ENCODE results near the gene CCDC184.
"Not testable (repeated sequence)": the region's sequence is repeated elsewhere in the genome, so short reads cannot be mapped to it uniquely, and the experiment has no call there.

Gene CCDC184

GRCh38 chr12:48183091-48183875 is at the start of gene CCDC184:
TSS of gene CCDC184 (plus strand) at chr12:48183644. CDS start at chr12:48184123, 479 bp downstream.
- DNase-seq: peak; percentile 83

- DNase-seq: no peak
Measured at GRCh38 chr12:48135027-48135426, 48.4 kb upstream of the CCDC184 start.

- DNase-seq: no peak
Measured at GRCh38 chr12:48142818-48143674, 40.4 kb upstream of the CCDC184 start.

- DNase-seq: no peak
Measured at GRCh38 chr12:48143898-48144297, 39.5 kb upstream of the CCDC184 start.

GRCh38 chr12:48145981-48146380 is 37.5 kb upstream of the CCDC184 start:
- no peak for DNase-seq

- DNase-seq: no peak
Measured at GRCh38 chr12:48151103-48151771, 32.2 kb upstream of the CCDC184 start.

GRCh38 chr12:48155786-48156185 is 27.7 kb upstream of the CCDC184 start:
- DNase-seq: not testable (repeated sequence)

GRCh38 chr12:48156652-48157017 is 26.8 kb upstream of the CCDC184 start:
- no peak for DNase-seq

- peak; percentile 99 for DNase-seq
Measured at GRCh38 chr12:48157018-48157888, 26.2 kb upstream of the CCDC184 start, which contains the start of gene ASB8. TSS of gene ASB8 (minus strand) at chr12:48157515. CDS start at chr12:48153496, 4,019 bp downstream.

- DNase-seq: peak; percentile 3
Measured at GRCh38 chr12:48157889-48158370, 25.5 kb upstream of the CCDC184 start.

- DNase-seq: no peak
Measured at GRCh38 chr12:48160046-48160445, 23.4 kb upstream of the CCDC184 start.

- DNase-seq: no peak
Measured at GRCh38 chr12:48160807-48161206, 22.6 kb upstream of the CCDC184 start.

GRCh38 chr12:48163150-48163747 is 20.2 kb upstream of the CCDC184 start:
- DNase-seq: no peak

GRCh38 chr12:48164451-48164850 is 19.0 kb upstream of the CCDC184 start:
- no peak for DNase-seq

- peak; percentile 69 for DNase-seq
Measured at GRCh38 chr12:48165089-48165981, 18.1 kb upstream of the CCDC184 start.

- no peak for DNase-seq
Measured at GRCh38 chr12:48169011-48169410, 14.4 kb upstream of the CCDC184 start.

GRCh38 chr12:48175613-48176416 is 7.6 kb upstream of the CCDC184 start:
- DNase-seq: no peak

GRCh38 chr12:48176417-48176751 is 7.1 kb upstream of the CCDC184 start:
- DNase-seq: no peak

GRCh38 chr12:48177982-48178381 is 5.5 kb upstream of the CCDC184 start:
- no peak for DNase-seq

GRCh38 chr12:48179466-48179865 is 4.0 kb upstream of the CCDC184 start:
- DNase-seq: no peak
